K562 (cell line): ENCODE data around the gene SLC2A13. TPM values are rescaled to one million over a fixed set of nuclear protein-coding genes. Genes with fewer than 3 reads are reported as not detected.

Experiments
- ATAC-seq: fragments of 200-7000 bp; cut with Tn5 transposase; 3 replicates; pipeline ENCODE4 v1.9.1; 2020; ENCODE audit warnings: moderate library complexity
- BruUV-seq: library from RNA; stranded (reverse); fragments of 400-500 nt; replicated peaks from 2 replicates; lab custom pipeline; 2021; lab: Mats Ljungman, UMichigan
- CTCF ChIA-PET: fragments of 300-600 bp; formaldehyde crosslinking; extraction: SDS; loops from one replicate; lab custom pipeline; 2021; ENCODE audit warnings: low intra/inter-chr PET ratio; lab: Yijun Ruan, JAX
- POLR2A ChIA-PET: fragments of 300-600, 350-650 bp; sonication (Branson Sonifier 250); formaldehyde crosslinking; extraction: SDS; loops from one replicate; lab custom pipeline; 2021; ENCODE audit warnings: antibody characterized with exemption, inconsistent platforms; lab: Yijun Ruan, JAX
- DNase-seq, 4 experiments: peaks; one replicate each; pipeline versions ENCODE4 v3.0.0 to v3.0.0-alpha.2; 2011 to 2018; ENCODE audit warnings: low spot score in 3 of 4, mixed read lengths in 3 of 4; ENCODE audit errors: extremely low read depth in 1 of 4
- FAIRE-seq: peaks from 2 replicates; lab custom pipeline; 2011; peaks lifted over from hg19 to GRCh38; lab: Jason Lieb, UNC
- H2AFZ ChIP-seq: 2 replicates; pipeline ENCODE4 v1.6.0; 2011; ENCODE audit warnings: low read depth, low read length, control low read depth, inconsistent platforms
- H3K27ac ChIP-seq: fragments of 200-600 bp; 3 replicates; pipeline ENCODE4 v1.8.0; 2011; ENCODE audit warnings: low read depth, mild to moderate bottlenecking, control low read depth, inconsistent platforms, low read length, moderate library complexity, mixed read lengths; ENCODE audit errors: extremely low read depth
- H3K27me3 ChIP-seq, 2 experiments: fragments of 300-600 bp in 1 of 2; 2 replicates in 1 of 2; 3 replicates in 1 of 2; pipeline versions ENCODE4 v1.6.0 to v1.8.0; 2011; ENCODE audit warnings: inconsistent platforms in 2 of 2, low read length in 2 of 2, mild to moderate bottlenecking in 1 of 2, mixed read lengths in 1 of 2, moderate library complexity in 1 of 2; ENCODE audit not compliant: control insufficient read depth in 2 of 2, insufficient read depth in 2 of 2
- H3K36me3 ChIP-seq: fragments of 300-600 bp; 3 replicates; pipeline ENCODE4 v1.8.0; 2011; ENCODE audit warnings: mild to moderate bottlenecking, low read length, inconsistent platforms; ENCODE audit not compliant: control insufficient read depth, insufficient read depth
- H3K4me1 ChIP-seq, 2 experiments: fragments of 200-600 bp in 1 of 2; replicated peaks in 1 of 2; 2 replicates in 1 of 2; 3 replicates in 1 of 2; pipeline versions ENCODE4 v1.5.1 to v1.8.0; 2011; ENCODE audit warnings: inconsistent platforms in 2 of 2, low read length in 2 of 2, mild to moderate bottlenecking in 1 of 2, mixed read lengths in 1 of 2, moderate library complexity in 1 of 2; ENCODE audit not compliant: control insufficient read depth in 2 of 2, insufficient read depth in 2 of 2
- H3K4me2 ChIP-seq: 2 replicates; pipeline ENCODE4 v1.6.1; 2011; ENCODE audit warnings: low read length, control low read depth, inconsistent platforms, mixed read lengths; ENCODE audit not compliant: insufficient read depth
- H3K4me3 ChIP-seq: fragments of 200-600 bp; sonication (generic), shearing (Covaris generic); 2 replicates; pipeline ENCODE4 v1.5.1; 2016; ENCODE audit warnings: control low read depth, inconsistent platforms
- H3K79me2 ChIP-seq: fragments of 200-600 bp; 3 replicates; pipeline ENCODE4 v1.8.0; 2011; ENCODE audit warnings: low read length, inconsistent platforms; ENCODE audit not compliant: control insufficient read depth, insufficient read depth
- H3K9ac ChIP-seq, 2 experiments: 2 replicates each; pipeline versions ENCODE4 v1.6.0 to v1.6.1; 2011; ENCODE audit warnings: low read depth in 2 of 2, low read length in 2 of 2, control low read depth in 1 of 2, inconsistent platforms in 1 of 2, mild to moderate bottlenecking in 1 of 2, mixed read lengths in 1 of 2; ENCODE audit not compliant: insufficient read depth in 1 of 2
- H3K9me1 ChIP-seq: one replicate; pipeline ENCODE4 v1.6.0; 2011; ENCODE audit warnings: inconsistent platforms, mild to moderate bottlenecking, low read length, moderate library complexity; ENCODE audit not compliant: control insufficient read depth, insufficient read depth
- H3K9me3 ChIP-seq: replicated peaks from 2 replicates; pipeline ENCODE4 v1.5.1; 2011; ENCODE audit warnings: low read depth, low read length, inconsistent platforms; ENCODE audit not compliant: control insufficient read depth, insufficient read depth
- H4K20me1 ChIP-seq: replicated peaks from 2 replicates; pipeline ENCODE4 v1.6.1; 2011; ENCODE audit warnings: low read length, inconsistent platforms, mixed read lengths; ENCODE audit not compliant: control insufficient read depth, insufficient read depth
- BRF1 ChIP-seq: IDR thresholded peaks from 3 replicates; pipeline ENCODE4 v1.6.1; 2011; ENCODE audit warnings: borderline replicate concordance, mild to moderate bottlenecking; ENCODE audit not compliant: insufficient read length; ENCODE audit errors: extremely low read depth
- ETV6 ChIP-seq, 3 experiments: fragments of 150-350 bp in 1 of 3; sonication (generic) in 1 of 3; formaldehyde crosslinking in 1 of 3; IDR thresholded peaks; 2 replicates each; pipeline versions ENCODE4 v1.6.1 to v1.8.0; 2014 to 2022; ENCODE audit warnings: borderline replicate concordance in 2 of 3, low read depth in 2 of 3, antibody characterized with exemption in 1 of 3, low read length in 1 of 3, mild to moderate bottlenecking in 1 of 3, missing genetic modification reagents in 1 of 3
- KLF13 ChIP-seq: fragments of 450-650 bp; IDR thresholded peaks from 2 replicates; pipeline ENCODE4 v1.6.1; 2016; ENCODE audit warnings: missing genetic modification characterization, low read depth, mild to moderate bottlenecking, missing compliant biosample characterization, moderate library complexity, borderline replicate concordance
- MCM5 ChIP-seq: fragments of 450-650 bp; IDR thresholded peaks from 2 replicates; pipeline ENCODE4 v1.6.1; 2016; ENCODE audit warnings: low read depth
- PBX2 ChIP-seq, 2 experiments: IDR thresholded peaks in 1 of 2; conservative IDR thresholded peaks in 1 of 2; 2 replicates each; pipeline ENCODE4 v1.6.1; 2016; ENCODE audit warnings: low read depth in 2 of 2, mild to moderate bottlenecking in 1 of 2, missing compliant biosample characterization in 1 of 2, missing genetic modification characterization in 1 of 2, moderate library complexity in 1 of 2
- POLR2AphosphoS2 ChIP-seq: IDR thresholded peaks from 2 replicates; pipeline ENCODE4 v1.6.1; 2012; ENCODE audit warnings: low read length, improper control_type of control experiment
- SAP30 ChIP-seq: fragments of 200-600 bp; sonication (generic); IDR thresholded peaks from 2 replicates; pipeline ENCODE4 v1.6.1; 2012; ENCODE audit warnings: borderline replicate concordance, low read depth, mild to moderate bottlenecking, moderate library complexity, low read length, control low read depth, inconsistent platforms; ENCODE audit not compliant: insufficient read depth, poor library complexity, severe bottlenecking
- STAT5B ChIP-seq: fragments of 250-450 bp; sonication (Bioruptor Pico); IDR thresholded peaks from 2 replicates; pipeline ENCODE4 v1.8.0; 2021; ENCODE audit warnings: mild to moderate bottlenecking, inconsistent platforms
- THRA ChIP-seq: fragments of 450-650 bp; IDR thresholded peaks from 2 replicates; pipeline ENCODE4 v1.6.1; 2017; ENCODE audit warnings: mild to moderate bottlenecking, moderate library complexity
- ZMIZ1 ChIP-seq, 2 experiments: fragments of 150-350 bp in 1 of 2; IDR thresholded peaks; 2 replicates each; pipeline ENCODE4 v1.6.1; 2012 to 2016; ENCODE audit warnings: low read depth in 2 of 2, low read length in 2 of 2, mild to moderate bottlenecking in 1 of 2, moderate library complexity in 1 of 2
- ZNF324 ChIP-seq: fragments of 250-450 bp; sonication (Bioruptor Pico); IDR thresholded peaks from 2 replicates; pipeline ENCODE4 v1.4.0; 2020; ENCODE audit warnings: mild to moderate bottlenecking
- ZNF586 ChIP-seq: fragments of 450-650 bp; formaldehyde crosslinking; conservative IDR thresholded peaks from 2 replicates; pipeline ENCODE4 v1.4.0; 2020; ENCODE audit warnings: mild to moderate bottlenecking, moderate library complexity
- ZNF75A ChIP-seq: fragments of 450-650 bp; formaldehyde crosslinking; IDR thresholded peaks from 2 replicates; pipeline ENCODE4 v1.4.0; 2020; ENCODE audit warnings: mild to moderate bottlenecking
- WGBS: fragments of 100-300 bp; shearing (Covaris generic); methylation state at CpG from one replicate; pipeline ENCODE4 v1.1.6; 2016; ENCODE audit warnings: low coverage, mixed read lengths; ENCODE audit not compliant: insufficient coverage; ENCODE audit errors: missing lambda C conversion rate; 5-methylcytosine and 5-hydroxymethylcytosine counted together
- in situ Hi-C: fragments of 300-500 bp; cut with MboI; formaldehyde crosslinking; loops from 4 replicates; pipeline ENCODE4 v1.15.0; 2018; ENCODE audit warnings: inconsistent platforms, mixed read lengths
- intact Hi-C: fragments of 100-400 bp; cut with micrococcal nuclease; formaldehyde crosslinking; loops from 2 replicates; pipeline ENCODE4 v1.14.2; 2022
- polyA plus RNA-seq, 8 experiments: library from polyadenylated mRNA; depleted of rRNA in 4 of 8; stranded (reverse) in 5 of 8; unstranded in 3 of 8; fragments of >200 nt; fragmentation: Nextera tagmentation in 2 of 8; fragmentation: Illumina TruSeq in 1 of 8; extraction: Ambion mirVana in 2 of 8; extraction: Trizol in 1 of 8; gene quantifications; 2 replicates each; pipeline versions ENCODE4 v1.2.1 to v1.2.3, GENCODE V29; 2011 to 2014; ENCODE audit warnings: inconsistent platforms in 1 of 8, missing spikeins in 1 of 8
- total RNA-seq, 7 experiments: library from RNA; depleted of rRNA in 6 of 7; stranded (reverse); fragments of >200 nt in 6 of 7; fragmentation: Illumina TruSeq in 2 of 7; extraction: Trizol in 2 of 7; gene quantifications; 2 replicates each; pipeline versions ENCODE4 v1.2.1 to v1.2.3, GENCODE V29; 2011 to 2021; ENCODE audit warnings: low replicate concordance in 1 of 7

The SLC2A13 gene
- total and polyA plus RNA-seq, 9 of the 15 experiments (the other 6 are each of a cell fraction or from before 2014, with no cell fraction given): 1.7 to 12.4 (median 9.0) TPM

- no peaks in the 10 kb centered on the region for H3K9me3 ChIP-seq
- FAIRE-seq: no peak
- no peak overlapping the region for H3K4me3 ChIP-seq
- no peaks in the 10 kb centered on the region for H3K36me3 ChIP-seq
- no peaks in the 10 kb centered on the region for H4K20me1 ChIP-seq
- ChIA-PET CTCF (interaction anchor here (1.2 kb wide), 1 partner anchor 92 kb away, joined by 3 read pairs; the partner anchor contains the start of gene SLC2A13), POLR2A (no interaction called here)
- DNase-seq: no peak
- intact Hi-C loops: no loop called here
- H3K27me3 ChIP-seq: no peaks in the 10 kb centered on the region
- BruUV-seq: no TSS peak
- ATAC-seq: no peak
- WGBS: 47% methylated on average over 2 of the region's 2 CpGs
- no peaks in the 10 kb centered on the region; a peak in 1 of 5 replicates for H3K4me1 ChIP-seq
- H3K9me1 ChIP-seq: no peaks in the 10 kb centered on the region
- H3K9ac ChIP-seq: no peak overlapping the region
- H3K4me2 ChIP-seq: no peak overlapping the region
- H3K27ac ChIP-seq: no peak overlapping the region
- H2AFZ ChIP-seq: no peak overlapping the region
- no peaks in the 10 kb centered on the region for H3K79me2 ChIP-seq
- in situ Hi-C loops: loop anchor here (10.0 kb wide), 1 partner anchor 91 kb away; the partner anchor contains the start of gene SLC2A13
- TF ChIP-seq PBX2 (CRISPR knock-in tag; IDR thresholded peaks at IDR 0.05; ENCODE audit: low read depth) (no peak), PBX2 (tag; conservative IDR thresholded peaks at IDR 0.05; ENCODE audit: low read depth) (no peak), THRA (no peak), POLR2AphosphoS2 (no peak), BRF1 (no peak), KLF13 (tag) (no peak), ZNF586 (CRISPR knock-in tag) (no peak), ZMIZ1 (IDR thresholded peaks at IDR 0.05; ENCODE audit: low read depth in 2 of 2, low read length in 2 of 2) (no peak), MCM5 (no peak), ETV6 (IDR thresholded peaks at IDR 0.05; ENCODE audit: borderline replicate concordance in 1 of 2, low read depth in 2 of 2, low read length in 1 of 2) (no peak), ETV6 (CRISPR knock-in tag; IDR thresholded peaks at IDR 0.05; ENCODE audit: borderline replicate concordance) (no peak), ZNF324 (CRISPR knock-in tag) (no peak), ZNF75A (CRISPR knock-in tag) (no peak), SAP30 (no peak), STAT5B (no peak)
These were observed 92.0 kb downstream of the SLC2A13 start for GRCh38 chr12:40013847-40014246.
